Activated CD4-positive, alpha-beta T cell treated with anti-CD3 and anti-CD28 coated beads, Interleukin-2, amount 50 U/mL, for 48 hours (primary cell): ENCODE results near the gene CAV3.

Source experiments
- DNase-seq, 2 experiments: peaks; one replicate each; pipeline ENCODE4 v3.0.0-alpha.2; 2020

CAV3 gene

GRCh38 chr3:8736436-8736835 is 2.8 kb downstream of the CAV3 start:
- DNase-seq: no peak

GRCh38 chr3:8737301-8737700 is 3.7 kb downstream of the CAV3 start:
- no peak for DNase-seq

GRCh38 chr3:8737823-8738222 is 4.2 kb downstream of the CAV3 start:
- no peak for DNase-seq

GRCh38 chr3:8738639-8739038 is 5.0 kb downstream of the CAV3 start:
- DNase-seq: no peak

GRCh38 chr3:8739757-8740504 is 6.3 kb downstream of the CAV3 start:
- no peak for DNase-seq

GRCh38 chr3:8741581-8742261 is 8.1 kb downstream of the CAV3 start:
- DNase-seq: no peak

GRCh38 chr3:8743021-8743601 is 9.5 kb downstream of the CAV3 start:
- no peak for DNase-seq

- no peak for DNase-seq
Observed at GRCh38 chr3:8743911-8744310, 10.3 kb downstream of the CAV3 start.

GRCh38 chr3:8745619-8746370 is 12.2 kb downstream of the CAV3 start:
- DNase-seq: no peak

GRCh38 chr3:8746780-8747345 is 13.3 kb downstream of the CAV3 start:
- no peak for DNase-seq

- DNase-seq: no peak
Observed at GRCh38 chr3:8749316-8749715, 15.7 kb downstream of the CAV3 start.

- DNase-seq: no peak
Observed at GRCh38 chr3:8752832-8753231, 19.2 kb downstream of the CAV3 start.

GRCh38 chr3:8755097-8755496 is 21.5 kb downstream of the CAV3 start:
- DNase-seq: no peak

- no peak for DNase-seq
Observed at GRCh38 chr3:8755564-8756237, 22.1 kb downstream of the CAV3 start.

- DNase-seq: no peak
Observed at GRCh38 chr3:8756671-8757070, 23.1 kb downstream of the CAV3 start.

- DNase-seq: no peak
Observed at GRCh38 chr3:8757551-8758518, 24.2 kb downstream of the CAV3 start.

GRCh38 chr3:8759038-8759707 is 25.6 kb downstream of the CAV3 start:
- no peak for DNase-seq

GRCh38 chr3:8760091-8760490 is 26.5 kb downstream of the CAV3 start:
- no peak for DNase-seq

- no peak for DNase-seq
Observed at GRCh38 chr3:8760506-8760905, 26.9 kb downstream of the CAV3 start.

- no peak for DNase-seq
Observed at GRCh38 chr3:8761866-8762265, 28.3 kb downstream of the CAV3 start.
